Activated CD4-positive, alpha-beta T cell treated with anti-CD3 and anti-CD28 coated beads for 4 hours (primary cell): ENCODE results near the gene ZIC1.

Experiments used
- DNase-seq, 2 donors: peaks; one replicate each; pipeline ENCODE4 v3.0.0-alpha.2; 2020

Gene ZIC1

DNA sequence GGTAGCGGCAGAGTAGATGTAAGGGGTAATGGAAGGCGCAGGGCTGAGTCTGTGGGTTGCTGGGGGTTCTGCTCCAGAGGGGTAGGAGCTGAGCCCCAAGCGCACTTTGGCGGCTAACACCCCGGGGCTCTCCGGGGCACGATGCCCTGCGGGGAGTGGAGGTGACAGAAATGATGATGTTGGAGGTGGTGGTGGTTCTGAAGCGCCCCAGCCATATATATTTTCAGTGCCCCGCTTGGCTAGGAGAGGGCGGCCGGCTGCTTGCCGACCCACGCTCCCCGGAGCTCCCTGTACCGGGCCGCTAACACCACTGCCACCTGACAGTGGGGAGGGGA is 12.5 kb upstream of the ZIC1 start:
- DNase-seq, result no peak

GRCh38 chr3:147397155-147397874 is 11.8 kb upstream of the ZIC1 start:
- no peak for DNase-seq

DNA sequence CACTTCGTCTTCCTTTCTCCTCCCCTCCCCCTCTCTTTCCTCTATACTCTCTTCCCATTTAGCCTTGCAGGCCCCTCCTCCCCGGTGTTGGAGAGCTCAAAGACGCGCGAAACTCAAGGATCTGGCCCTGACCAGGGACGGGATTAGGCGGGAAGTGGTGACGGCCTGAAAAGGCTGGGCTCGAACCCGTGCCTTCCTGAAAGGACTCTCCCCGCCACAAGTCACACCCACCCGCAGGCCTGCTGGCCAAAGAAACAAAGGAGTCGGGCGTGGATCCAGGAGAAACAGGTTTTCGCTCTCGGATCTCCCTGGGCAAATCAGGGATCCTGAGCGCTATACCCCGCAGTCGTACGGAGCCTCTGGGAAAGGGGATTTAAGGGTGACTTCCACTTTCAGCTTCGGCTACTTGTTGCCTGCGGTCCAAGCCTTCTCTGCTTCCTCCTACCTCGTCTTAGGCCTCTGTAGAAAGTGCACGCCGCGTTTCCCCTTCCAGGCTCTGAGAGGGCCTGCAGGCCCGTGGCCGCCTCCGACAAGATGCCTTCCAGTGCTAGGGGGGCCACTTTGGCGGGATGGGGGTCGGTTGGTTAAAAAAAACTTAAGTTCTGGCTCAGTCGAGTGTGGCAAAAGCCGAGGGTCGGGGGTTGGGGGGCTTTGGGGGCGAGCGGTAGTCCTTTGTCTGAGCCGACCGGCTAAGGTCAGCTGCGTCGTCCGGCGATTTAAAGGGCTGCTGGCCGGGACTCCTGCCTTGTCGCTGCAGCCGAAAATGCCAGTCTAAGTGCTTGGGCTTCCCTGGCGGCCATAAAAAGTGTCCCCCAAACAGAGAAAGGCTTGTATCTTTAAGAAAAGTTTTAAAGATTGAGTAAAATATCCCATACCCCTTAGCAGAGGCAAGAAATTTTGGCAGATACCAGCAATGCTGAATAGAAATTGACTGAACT is 11.0 kb upstream of the ZIC1 start:
- no peak for DNase-seq

- no peak for DNase-seq
Observed at GRCh38 chr3:147398813-147399534, 10.2 kb upstream of the ZIC1 start.

DNA sequence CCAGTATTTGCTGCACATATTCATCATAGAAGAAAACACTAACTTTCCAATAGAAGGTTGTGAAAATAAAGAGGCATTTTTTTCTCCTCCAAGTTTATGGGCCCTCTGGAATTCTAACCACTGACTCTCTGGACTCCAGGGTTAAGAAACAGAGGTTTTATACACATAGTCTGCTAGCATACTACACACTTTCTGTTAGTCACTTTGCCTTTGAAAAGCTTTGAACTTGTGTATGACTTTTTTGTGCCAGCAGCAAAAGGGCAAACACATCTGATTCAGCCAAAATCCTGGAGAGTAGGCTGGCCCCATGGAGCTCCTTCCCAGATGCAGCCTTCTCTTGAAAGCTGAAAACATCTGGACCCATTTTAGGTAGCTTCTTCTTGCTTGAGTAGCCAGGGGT is 9.1 kb upstream of the ZIC1 start:
- no peak for DNase-seq

DNA sequence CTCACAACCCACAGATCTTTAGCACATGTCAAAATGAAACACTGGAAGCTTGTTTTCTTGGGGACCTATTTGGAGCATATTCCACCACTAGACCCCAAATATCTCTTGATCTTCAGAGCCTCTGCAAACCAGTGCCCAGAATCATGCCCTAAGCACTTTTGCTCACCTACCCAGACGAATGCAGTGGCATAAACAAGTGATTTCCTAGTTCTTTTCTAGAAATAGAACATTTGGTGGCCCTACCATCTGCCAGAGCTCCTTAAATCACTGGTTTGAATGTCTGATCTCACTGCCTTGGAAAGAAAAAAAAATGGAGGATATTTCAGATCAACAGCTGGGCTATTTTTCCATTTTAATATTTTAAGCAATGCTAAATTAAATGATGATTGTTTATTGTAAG is 8.2 kb upstream of the ZIC1 start:
- no peak for DNase-seq

DNA sequence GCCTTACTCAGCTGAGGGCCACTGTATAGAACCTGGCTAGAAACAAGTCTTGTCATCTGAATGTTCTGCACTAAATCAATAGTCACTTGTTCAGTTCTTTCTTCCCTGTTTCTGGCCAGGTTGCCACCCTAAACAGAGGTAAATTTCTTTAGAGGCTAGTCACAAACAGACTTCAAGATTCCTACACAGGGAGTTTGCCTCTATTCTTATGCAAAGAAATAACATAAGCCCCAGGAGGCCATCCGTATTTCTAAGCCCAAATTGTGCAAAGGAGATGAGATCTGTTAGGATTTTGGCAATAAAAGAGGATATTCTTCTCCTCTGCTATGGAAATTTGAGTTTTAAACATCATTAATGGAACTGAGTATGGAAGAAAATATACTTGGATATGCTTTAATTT is 7.7 kb upstream of the ZIC1 start:
- DNase-seq, result no peak

DNA sequence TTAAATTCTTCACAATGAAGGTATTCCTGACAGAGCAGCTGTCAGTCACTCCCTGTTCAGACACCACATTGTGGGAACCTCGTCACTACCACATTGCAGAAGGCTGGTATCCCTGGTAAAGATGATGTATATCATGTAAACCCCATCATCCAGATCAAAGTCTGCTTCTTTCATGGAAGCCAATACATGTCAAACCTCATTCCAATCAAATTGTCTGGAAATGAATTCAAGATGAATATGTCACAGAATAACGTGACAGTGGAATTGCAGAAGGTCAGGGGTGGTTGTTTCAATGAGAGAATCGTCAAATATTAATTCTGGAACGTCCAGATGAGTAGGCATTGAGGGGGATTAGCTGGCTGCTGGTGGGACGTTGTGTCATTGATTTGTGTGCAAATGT is 7.0 kb upstream of the ZIC1 start:
- DNase-seq, result no peak

DNA sequence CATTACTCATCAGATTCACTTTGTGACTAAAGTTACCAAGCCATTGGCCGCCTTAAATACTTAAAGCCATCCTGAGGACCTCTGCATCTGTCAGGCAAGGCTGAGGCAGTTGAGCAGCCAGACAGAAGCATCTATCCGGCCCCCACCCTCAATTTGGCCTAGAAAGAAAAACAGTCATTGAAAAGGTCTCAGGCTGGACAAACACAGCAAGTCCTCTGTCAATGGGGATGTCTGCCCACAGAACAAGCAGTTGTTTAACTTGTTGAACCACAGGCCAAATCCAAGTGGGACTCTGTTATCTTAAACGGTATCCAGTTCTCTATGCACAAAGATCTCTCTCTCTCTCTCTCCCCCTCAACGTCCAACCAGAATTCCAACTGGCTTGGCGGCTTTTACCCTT is 5.7 kb upstream of the ZIC1 start:
- DNase-seq, result no peak

DNA sequence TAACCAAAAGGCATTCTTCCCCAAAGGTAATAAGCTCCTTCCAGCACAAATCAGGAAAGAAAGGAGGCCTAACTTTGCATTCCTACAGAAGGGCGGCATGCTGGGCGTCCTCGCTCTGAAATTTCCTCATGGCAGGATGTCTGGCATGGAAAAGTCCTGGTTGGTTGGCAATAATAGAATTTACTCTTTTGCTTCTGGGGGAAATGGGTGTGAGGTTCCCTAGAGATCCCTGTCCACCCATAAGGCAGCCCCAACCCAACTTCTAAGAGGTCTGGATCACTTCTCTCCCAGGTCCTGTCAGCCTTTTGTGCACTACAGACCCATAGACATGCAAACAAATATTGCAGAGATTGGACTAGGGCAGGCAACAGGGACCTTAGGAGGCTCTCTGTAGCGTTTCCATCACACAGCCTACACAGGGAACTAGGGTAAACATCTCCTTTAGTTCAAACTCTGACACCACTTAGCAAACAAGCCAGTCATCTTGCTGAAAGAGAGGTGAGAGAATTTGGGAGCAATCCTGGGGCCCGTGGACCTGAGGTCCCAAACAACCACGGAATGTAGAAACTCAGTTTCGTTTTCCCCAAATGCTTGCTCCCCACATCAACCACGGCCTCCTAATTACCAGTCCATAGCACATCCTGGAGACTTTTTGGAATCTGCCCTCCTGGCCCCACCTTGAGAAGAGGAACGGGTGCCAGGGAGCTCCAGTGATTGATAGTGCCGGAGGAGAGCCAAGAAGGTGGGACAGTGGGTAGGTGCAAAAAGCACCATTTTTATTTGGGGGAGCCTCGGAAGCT is 5.0 kb upstream of the ZIC1 start:
- no peak for DNase-seq

GRCh38 chr3:147404800-147405230 is 4.3 kb upstream of the ZIC1 start:
- no peak for DNase-seq

GRCh38 chr3:147405231-147406027 is 3.7 kb upstream of the ZIC1 start:
- no peak for DNase-seq

DNA sequence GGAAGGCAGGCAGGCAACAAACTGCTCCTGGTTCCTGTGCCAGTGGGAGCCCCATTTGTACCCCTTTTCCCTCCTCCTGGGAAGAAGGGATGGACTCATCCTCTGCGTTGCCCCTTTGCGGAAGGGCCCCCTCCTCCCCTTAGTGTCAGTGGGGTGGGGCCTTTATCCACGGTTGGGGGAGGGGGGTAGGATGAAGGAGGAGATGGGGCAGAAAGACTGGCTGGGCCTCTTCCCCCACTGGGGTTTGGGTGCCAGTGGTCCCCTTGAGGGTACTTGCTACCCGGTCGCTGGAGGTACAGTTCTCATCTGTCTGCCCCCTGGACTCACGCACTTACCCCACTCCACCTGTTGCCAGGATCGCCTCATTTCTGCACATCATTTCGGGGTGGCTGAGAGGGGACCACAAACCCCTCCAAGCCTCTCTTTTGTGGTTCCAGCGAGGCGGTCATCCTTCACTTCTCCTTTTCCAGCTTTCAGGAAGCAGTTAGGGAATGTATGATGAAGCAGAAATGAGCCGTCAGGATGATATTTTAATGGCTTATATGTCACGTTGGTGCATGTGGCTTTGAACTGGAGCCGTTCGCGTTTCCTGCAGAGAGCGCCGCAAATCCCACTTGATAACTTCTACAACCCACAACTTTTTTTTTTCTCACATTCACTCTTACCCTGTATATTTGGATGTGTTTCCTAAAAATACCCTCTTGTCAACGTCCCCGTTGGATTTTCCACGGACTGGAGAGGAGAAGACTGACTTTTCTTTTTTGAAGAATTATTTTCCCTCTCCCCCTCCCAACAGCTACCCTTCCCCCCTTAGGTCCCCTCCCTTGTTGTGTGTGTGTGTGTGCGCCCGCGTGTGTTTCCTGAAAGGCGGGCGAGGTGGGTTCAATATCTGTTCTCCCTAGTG is 2.9 kb upstream of the ZIC1 start, which contains the start of gene ZIC4:
TSS of gene ZIC4 (minus strand) at position 516 of the 904 bp plus-strand sequence. CDS start 3,746 bp downstream, outside the sequence.
- no peak for DNase-seq

GRCh38 chr3:147407114-147407497 is 2.1 kb upstream of the ZIC1 start:
- DNase-seq, result no peak

- DNase-seq, result no peak
Observed at GRCh38 chr3:147407498-147408187, 1.5 kb upstream of the ZIC1 start.

- DNase-seq, result no peak
Observed at GRCh38 chr3:147408188-147409100, 721 bp upstream of the ZIC1 start.

DNA sequence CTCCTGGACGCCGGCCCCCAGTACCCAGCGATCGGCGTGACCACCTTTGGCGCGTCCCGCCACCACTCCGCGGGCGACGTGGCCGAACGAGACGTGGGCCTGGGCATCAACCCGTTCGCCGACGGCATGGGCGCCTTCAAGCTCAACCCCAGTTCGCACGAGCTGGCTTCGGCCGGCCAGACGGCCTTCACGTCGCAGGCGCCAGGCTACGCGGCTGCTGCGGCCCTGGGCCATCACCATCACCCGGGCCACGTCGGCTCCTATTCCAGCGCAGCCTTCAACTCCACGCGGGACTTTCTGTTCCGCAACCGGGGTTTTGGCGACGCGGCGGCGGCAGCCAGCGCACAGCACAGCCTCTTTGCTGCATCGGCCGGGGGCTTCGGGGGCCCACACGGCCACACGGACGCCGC is 956 bp downstream of the ZIC1 start:
- no peak for DNase-seq

DNA sequence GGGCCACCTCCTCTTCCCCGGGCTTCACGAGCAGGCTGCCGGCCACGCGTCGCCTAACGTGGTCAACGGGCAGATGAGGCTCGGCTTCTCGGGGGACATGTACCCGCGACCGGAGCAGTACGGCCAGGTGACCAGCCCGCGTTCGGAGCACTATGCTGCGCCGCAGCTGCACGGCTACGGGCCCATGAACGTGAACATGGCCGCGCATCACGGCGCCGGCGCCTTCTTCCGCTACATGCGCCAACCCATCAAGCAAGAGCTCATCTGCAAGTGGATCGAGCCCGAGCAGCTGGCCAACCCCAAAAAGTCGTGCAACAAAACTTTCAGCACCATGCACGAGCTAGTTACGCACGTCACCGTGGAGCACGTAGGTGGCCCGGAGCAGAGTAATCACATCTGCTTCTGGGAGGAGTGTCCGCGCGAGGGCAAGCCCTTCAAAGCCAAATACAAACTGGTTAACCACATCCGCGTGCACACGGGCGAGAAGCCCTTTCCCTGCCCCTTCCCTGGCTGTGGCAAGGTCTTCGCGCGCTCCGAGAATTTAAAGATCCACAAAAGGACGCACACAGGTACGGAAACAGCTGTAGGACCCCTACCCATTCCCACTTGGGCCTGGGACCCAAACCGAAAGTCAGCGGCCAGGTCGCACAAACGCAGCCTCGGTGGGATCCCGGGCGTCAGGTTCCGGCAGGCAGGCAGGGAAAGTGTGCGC is 1.5 kb downstream of the ZIC1 start:
- DNase-seq, result no peak
